Stimulated activated naive CD8-positive, alpha-beta T cell treated with anti-CD3 and anti-CD28 coated beads, Interleukin-15, Interleukin-2, amounts not matched to agents 100 U/mL and 50 U/mL, for 24 hours (primary cell): ENCODE data around the gene ADAT3.

ENCODE experiments used
- ATAC-seq: fragments of 150-1000 bp; cut with Tn5 transposase; one replicate; pipeline ENCODE4 v1.10.0; 2021
- DNase-seq: peaks from one replicate; pipeline ENCODE4 v3.0.0; 2021

The ADAT3 gene

DNA sequence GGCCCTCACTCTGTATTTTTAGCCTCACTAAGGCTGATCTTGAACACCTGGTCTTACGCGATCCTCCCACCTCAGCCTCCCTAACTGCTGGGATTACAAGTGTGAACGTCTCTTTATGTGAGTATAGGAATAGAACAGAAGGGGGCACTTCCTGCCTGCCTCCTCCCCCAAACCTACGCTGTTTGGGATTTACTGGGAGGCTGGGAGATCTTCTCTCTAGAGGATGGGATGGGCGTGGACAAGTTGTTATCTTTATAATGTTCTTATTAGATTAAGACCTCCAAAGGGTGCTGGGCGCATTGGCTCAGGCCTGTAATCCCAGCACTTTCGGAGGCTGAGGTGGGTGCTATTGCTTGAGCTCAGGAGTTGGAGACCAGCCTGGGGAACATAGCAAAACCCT lies 32.9 kb downstream of the ADAT3 start:
- no peak for ATAC-seq
- DNase-seq, result no peak

DNA sequence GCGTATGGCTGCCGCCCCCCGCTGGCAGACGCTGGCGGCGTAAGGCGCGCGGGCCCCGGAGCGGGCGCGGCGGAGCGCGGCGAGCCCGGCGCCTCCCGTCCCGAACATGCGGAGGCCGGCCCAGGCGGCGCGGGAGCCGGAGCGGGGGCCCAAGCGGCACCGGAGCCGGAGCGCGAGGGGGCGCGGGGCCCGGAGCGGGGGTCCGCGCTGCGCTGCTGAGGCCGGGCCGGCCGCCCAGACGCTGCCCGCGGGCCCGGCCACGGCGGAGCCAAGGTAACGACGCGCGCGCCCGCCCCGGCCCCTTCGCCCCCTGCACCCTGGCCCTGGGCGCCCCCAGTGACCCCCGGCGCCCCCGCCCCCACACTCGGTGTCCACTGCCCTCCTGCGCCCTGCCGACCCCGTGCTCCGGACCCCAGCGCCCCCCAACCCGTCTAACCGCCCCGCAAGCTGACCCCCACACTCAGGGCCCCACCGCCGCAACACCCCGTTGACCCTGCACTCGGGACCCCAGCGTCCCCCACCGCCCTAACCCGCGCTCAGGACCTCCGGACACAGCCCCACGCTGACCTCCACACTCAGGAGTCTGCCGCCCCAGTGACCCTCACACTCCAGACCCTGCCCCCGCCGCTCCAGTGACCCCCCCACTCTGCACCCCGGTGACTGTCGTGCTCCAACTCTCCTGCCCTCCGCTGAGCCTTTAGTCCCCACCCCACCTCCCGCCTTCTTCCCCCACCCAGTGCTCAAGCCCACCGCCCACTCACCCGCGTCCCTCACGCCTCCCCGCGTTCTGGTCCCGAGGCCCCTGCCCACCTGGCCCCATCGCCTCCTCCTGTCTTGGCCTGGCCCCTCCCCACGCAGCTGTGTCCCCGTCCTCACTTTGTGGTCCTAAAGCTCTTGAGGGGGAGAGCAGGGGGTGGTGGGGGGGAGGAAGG lies 36.2 kb downstream of the ADAT3 start, which contains the start of gene CSNK1G2:
Gene CSNK1G2 (plus strand): TSS at position 27 of the 932 bp plus-strand sequence. CDS start 28,601 bp downstream, outside the sequence.
- DNase-seq, result peak; percentile 27
- no peak for ATAC-seq

DNA sequence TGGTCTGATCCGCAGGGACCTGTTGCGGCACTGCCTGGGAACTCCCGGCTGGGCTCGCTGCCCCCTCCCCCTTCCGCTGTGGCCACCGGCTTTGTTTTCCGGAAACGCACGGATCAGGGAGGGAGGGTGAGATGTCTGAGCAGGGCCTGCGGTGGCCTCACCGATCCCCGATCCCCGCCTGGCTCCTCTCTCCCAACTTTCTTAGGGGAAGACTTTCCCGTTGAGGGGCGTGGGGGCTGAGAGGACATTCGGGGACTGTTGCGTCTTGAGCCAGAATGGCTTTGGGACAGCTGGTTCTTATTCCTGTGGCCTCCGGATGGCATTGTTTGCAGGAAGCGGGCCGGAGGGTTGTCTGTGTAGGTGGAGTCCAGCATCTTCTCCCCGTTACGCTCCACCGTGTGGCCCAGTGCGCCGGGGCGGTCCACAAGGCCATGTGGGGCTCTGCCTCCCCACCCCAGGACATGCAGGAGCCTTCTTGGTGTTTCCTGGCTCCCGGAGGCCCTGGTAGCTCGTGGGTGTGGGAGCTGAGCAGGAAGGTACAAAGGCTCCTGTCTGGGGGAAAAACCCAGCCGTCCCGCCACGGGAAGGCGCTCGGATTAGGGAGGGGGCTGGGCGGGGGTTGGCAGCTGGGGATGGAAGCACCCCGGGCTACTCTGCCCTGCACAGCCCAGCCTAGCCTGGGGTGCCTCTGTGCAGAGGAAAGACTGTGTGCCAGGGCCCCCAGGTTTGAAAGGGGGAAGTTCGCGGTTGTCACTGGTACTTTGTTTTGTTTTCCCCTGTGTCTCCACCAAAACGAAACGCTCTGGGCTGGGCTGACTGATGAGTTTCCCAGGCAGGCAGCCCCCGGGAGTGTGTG lies 37.1 kb downstream of the ADAT3 start:
- DNase-seq, result peak; percentile 81
- peak; percentile 49 for ATAC-seq

DNA sequence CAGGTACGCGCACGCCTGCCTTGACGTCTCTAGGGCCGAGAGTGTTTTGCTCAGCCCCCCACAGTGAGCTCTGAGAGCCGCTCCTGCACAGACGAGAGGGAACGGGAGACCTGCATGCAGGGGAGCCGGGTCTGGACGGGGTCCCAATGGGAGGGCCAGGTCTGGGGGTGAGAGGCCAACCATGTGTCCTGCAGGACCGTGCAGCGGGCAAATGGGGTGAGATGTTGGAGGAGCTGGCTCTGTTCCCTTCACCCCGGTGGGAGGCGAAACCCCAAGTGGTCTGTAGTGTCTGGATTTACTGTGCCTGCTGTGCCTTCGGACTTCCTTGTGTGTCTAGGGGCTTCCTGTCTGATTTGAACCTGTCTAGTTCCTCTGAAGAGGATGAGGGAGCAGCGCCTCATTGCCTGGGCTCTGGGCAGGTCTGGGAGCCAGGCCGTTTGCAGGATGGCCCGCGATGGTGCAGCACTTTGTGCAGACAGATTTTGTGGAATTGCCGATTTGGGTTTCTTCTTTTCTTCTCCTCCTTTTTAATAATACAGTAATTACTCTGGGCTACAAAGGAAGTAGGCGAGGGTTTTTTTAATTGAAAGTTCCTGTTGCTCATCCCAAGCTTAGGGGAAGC lies 37.8 kb downstream of the ADAT3 start:
- DNase-seq, result no peak
- ATAC-seq, result no peak

DNA sequence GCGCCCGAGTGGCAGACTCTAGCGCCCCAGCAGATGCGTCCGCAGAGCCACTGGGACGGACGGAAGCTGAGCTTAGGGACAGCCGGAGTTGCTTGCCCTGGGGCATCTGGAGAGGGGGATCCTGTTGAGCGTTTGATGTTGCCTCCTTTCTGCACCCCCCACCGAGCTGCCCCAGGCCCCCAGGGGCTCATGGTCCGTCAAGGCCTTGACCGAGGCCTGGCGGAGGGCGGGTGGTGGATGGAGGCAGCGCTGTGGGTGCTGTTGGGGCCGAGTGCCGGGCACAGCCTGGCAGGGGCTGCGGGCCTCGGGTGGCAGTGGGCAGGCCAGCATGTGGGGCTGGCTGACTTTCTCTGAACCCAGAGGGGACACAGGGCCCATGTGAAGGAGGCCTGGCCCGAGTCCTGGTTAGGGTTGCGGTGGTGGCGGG lies 38.5 kb downstream of the ADAT3 start:
- DNase-seq (no peak), ATAC-seq (no peak)

DNA sequence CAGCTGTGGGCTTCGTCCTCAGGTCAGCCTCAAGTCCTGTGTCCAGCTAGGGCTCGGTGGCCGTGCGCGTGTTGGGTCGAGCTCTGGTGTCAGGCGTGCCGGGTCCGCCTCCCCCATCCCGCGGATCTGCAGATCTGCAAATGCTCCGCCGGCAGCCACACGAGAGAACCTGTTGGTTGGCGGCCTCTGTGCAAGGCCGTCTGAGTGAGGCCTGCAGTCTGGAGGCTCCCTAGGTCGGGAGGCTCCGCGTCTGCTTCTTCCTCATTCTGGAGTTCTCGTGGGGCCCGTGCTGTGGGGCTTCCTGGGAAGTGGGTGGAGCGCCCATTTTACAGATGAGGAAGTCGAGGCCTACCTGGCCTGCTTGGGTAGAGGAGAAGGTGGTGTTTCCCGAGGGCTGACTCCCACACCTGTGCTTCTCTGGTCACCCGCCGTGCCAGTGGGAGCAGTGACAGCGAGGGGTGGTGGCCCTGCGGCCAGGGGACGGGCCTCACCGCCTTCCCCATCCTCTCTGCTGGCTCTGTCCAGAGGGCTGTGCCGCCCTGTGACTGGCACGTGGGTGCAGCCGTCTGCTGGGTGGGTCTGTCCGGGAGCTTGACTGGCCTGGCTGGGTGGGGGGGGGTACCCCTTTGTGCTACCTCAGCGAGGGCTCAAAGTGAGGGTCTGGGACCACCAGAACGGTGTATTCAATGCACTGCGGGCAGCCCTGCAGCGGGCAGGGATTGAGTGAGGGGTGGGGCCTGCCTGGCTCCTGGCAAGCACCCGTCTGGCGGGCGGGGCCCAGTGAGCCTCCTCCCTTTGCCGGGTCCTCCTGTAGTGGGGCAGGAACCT lies 39.1 kb downstream of the ADAT3 start:
- ATAC-seq, result no peak
- no peak for DNase-seq

DNA sequence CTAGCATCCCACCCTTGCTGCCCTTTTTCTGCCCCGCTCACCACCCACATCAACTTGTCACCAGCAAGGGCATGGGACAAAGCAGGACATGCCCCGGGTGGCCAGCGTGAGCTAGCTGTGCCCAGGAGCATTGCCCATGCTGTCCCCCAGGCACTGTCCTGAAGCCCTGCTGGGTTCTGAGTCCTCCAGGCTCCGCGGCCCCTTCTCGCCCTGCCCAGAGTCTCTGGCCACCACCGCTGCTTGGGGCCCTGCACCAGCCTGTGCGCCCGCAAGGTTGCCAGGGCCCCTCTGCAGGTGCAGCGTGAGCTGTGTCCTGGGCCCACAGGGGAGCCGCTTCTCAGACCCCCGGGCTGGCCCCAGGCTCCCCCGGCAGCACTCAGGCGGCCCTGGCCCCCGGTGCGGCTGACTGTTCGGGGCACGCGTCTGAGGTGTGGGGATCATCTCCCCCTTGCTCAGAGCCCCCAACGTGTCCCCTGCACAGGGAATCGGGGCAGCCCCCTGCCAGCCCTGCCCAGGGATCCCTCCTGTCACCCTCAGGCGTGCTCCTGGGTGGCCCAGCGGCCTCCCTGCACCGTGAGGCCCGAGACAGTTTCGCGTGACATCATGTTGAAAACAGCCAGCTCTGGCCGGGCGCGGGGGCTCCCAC lies 39.8 kb downstream of the ADAT3 start:
- no peak for ATAC-seq

DNA sequence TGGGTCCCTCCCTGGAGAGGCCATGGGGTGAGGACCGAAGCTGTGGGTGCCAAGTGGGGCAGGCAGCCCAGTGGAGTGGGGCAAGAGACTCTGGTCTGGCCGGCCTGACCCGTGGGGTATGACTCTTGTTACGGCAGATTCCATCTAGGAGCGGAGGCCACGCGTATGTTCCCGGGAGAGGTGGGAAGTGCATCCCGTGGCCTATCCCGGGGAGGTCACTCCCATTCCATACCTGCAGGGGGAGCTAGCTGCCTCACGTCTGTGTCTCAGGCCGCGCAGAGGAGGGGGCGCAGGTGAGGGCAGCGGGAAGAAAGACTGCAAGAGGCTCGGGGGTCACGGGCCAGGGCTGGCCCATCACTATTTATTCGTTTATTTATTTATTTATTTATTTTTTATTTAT lies 40.7 kb downstream of the ADAT3 start:
- DNase-seq (peak; percentile 44), ATAC-seq (no peak)

More for the DNA sequence above, 39.8 kb downstream of the ADAT3 start:
- no peak for DNase-seq

DNA sequence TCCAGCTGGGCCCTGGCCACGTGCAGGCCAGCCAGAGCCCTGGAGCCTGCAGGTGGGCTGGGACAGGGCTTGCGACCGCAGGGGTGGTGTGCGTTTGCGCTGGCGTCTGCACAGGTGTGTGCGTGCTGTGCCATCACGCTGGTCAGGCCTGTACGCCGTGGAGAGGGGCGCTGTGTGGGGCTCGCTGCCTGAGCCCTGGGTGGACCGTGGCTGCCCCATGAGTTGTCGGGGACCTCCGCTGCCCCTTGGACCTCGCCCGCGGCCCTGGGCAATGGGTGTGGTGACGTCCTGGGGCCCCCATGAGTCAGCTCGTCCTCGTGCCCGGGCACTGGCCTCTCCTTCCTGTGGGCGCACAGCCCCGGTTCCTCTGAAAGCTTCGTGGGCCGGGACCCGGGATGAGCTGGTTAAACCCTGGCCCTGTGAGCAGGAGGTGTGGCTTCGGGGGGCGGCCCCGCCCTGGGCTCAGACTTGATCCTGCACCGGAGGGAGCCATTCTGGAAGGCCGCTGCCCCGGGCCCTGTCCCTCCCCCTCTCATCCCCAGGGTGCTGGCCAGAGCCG lies 42.5 kb downstream of the ADAT3 start:
- no peak for ATAC-seq

DNA sequence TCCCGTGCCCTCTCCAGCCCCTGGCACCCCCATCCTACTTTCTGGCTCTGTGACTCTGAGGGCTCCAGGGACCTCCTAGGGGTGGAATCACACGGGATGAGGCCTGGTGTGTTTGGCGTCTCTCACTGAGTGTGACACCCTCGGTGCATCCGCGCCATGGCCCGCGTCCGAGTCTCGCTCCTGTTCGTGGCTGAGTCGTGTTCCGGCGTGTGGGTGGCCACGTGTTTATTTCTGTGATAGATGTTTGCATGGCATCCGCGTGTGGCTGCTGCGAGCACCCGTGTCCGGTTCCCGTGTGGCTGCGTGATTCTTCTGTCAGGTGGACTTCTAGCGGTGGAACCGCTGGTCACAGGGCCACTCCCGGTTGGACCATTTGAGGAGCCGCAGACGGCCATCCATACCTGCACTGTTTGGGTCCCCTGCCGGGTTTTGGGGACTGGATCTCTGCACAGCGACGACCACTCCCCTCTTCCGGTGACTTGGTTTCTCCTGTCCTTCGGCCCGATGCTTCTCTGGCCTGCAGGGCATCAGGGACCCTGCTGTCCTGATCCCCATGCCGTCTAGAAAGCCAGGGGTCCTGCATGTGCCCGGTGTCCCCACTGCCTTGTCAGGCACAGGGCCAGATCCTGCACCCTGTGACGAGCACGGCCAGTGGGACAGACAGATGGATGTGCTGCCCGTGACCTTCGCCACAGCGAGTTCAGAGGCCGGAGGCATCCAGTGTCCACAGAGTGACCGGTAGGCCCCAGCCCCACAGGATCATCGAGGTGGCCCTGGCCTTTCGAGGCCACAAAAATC lies 44.3 kb downstream of the ADAT3 start:
- no peak for DNase-seq
- ATAC-seq, result no peak

More for the DNA sequence above, 42.5 kb downstream of the ADAT3 start:
- no peak for DNase-seq

DNA sequence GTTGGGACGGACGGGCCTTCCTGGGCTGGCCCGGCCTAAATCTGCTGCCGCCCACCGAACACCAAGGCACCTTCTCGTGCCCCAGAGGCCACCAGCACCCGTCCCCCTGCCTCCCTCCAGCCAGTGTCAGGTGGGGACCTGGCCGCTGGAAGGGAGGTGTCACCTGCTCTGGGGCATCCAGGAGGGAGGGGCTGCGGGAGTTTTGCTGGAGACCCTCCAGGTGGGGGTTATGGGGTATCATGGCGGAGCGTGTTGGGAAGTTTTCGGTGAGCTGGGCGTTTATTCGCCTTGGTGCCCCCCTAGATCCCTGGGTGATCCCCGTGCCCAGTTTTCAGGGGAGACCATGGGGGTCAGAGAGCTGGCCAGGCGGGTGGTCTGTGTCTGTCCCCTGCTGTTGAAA lies 45.4 kb downstream of the ADAT3 start:
- DNase-seq, result no peak
- no peak for ATAC-seq

DNA sequence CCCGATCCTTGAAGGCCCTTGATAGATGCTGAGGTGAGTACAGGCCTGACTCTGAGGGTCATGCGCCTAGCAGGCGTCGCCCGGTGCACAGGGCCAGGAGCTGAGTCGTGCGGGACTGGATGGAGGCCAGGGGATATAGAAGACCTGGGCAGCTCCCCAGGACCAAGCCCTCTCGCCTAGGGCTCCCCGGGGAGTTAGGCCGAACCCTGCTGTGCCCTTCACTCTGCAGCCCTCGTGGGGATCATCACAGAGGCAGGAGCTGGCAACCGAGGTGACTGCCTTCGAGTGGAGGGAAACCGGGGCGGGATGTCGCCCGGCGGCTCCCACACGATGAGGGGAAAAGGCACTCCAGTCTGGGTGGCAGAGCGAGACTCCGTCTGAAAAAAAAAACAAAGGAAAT lies 47.4 kb downstream of the ADAT3 start:
- DNase-seq, result no peak
- ATAC-seq, result no peak

DNA sequence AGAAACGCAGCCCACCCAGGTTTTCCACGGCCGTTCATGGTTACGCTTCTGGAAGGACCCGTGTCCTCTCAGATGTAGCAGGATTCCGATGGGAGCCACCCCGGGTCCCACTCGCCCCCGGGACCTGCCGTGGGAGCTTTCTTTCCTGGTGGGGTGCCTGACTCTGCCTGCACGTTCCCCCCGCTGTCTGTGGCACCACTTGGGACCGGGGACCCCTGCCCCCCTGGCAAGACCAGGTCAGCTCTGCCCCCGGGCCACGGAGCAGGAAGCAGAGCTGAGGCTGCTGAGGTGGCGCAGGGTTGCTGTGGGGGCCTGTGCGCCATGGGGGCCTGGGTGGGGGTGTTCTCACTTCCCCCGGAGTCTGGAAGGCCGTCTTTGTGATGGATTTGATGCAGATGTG lies 47.8 kb downstream of the ADAT3 start:
- ATAC-seq, result no peak
- DNase-seq, result no peak

DNA sequence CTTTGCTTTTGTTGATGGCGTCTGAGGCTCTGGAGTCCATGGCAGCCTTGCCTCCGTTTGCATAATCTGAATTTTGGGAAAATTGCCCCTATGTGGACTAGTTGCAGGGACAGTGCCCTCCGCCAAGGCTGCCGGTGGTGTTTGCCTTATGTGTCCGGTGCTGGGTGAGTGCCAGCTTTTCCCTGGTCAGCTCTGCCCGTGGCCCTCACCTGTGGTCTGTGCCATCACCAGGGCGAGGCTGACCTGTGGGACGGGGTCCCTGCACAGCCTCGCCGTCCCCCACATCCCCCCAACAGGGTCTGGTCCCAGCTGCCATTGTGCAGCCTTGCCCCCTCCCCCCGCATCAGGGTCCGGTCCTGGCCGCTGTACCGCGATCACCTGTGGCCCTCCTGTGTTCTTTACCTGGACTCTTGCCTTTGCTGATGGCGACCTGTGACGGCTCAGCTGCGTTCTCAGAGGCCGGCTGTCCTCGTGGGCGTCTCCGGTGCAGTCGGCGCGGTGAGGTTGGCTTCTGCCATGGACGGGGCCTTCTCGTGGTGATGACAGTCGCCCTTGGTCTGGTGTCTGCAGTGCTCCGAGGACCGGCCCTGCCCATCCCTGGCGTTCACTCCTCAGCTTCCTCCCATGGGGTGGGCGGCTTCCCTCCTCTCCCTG lies 48.4 kb downstream of the ADAT3 start:
- ATAC-seq (no peak), DNase-seq (no peak)

DNA sequence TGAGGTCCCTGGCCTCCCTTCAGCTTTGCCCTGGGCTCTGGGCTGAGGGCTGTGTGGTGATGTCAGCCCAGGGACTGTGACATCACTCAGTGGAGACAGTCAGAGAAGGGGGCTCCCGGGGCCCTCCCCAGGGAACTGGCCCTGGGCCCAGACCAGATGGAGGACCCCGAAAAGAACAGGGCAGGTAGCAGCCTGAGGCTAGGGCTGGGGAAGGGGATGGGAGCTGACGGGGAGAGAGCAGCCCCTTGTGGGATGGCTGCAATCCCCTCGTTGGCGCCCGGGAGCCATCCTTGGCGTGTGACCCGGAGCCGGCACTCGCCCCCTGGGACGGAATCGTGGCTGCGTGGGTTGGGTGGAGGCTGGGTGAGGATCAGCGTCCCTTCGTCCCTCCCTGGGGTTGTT lies 49.3 kb downstream of the ADAT3 start:
- ATAC-seq (no peak), DNase-seq (no peak)

DNA sequence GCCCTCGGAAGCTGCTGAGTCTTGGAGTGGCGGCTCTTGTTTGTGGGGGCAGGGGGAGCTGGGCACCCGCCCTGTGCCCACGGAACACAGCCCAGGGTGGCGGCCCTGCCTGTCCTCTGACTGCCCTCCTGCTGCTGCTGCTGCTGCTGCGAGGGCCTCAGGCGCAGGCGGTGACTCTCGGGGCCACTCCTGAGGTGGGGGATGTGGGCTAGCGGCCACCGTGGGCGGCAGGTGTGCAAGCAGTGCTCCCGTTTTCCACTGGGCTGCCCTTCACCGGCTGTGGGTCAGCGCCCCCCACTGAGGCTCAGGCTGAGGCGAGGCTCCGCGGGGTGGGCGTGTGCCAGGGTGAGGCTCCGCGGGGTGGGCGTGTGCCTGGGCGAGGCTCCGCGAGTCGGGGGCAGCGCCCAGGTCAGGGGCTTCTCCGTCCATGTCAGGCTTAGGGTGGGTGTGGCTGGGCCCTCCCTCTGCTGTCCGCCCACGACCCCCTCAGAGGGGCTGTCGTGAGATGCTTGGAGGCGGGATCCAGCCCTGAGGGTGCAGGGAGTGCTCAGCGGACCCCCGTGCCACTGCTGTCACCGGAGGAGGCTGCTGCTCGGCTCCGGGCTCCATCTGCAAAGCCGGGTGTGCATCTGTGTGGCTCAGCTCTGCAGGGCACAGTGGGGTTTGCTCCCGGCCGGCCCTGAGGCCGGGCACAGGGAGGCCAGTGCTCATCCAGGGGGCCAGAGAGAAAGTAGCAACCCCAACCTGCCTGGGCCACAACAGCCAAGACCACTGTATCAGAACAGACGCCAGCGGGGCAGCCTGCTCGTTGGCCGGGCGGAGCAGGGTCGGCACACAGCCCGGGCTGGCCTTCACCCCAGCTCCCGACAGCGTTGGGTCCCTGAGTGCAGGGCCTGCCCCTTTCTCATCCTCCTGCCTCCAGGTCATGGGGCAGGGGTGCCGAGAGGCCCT lies 50.2 kb downstream of the ADAT3 start:
- DNase-seq (no peak), ATAC-seq (no peak)

DNA sequence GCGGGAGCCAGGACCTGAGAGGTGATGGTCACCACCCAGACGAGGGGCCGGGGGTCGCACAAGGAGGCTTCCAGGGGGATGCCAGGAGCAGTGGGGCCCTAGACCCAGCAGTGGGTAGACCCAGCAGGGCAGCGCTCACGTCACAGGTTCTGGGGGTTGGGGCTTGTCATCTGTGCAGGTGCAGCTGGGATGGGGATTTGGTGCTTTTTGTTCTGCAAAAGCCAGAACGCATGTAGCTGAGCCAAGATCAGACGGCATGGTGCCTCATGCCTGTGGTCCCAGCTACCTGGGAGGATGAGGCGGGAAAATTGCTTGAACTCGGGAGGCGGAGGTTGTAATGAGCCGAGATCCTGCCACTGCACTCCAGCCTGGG lies 50.9 kb downstream of the ADAT3 start:
- ATAC-seq (no peak), DNase-seq (no peak)

DNA sequence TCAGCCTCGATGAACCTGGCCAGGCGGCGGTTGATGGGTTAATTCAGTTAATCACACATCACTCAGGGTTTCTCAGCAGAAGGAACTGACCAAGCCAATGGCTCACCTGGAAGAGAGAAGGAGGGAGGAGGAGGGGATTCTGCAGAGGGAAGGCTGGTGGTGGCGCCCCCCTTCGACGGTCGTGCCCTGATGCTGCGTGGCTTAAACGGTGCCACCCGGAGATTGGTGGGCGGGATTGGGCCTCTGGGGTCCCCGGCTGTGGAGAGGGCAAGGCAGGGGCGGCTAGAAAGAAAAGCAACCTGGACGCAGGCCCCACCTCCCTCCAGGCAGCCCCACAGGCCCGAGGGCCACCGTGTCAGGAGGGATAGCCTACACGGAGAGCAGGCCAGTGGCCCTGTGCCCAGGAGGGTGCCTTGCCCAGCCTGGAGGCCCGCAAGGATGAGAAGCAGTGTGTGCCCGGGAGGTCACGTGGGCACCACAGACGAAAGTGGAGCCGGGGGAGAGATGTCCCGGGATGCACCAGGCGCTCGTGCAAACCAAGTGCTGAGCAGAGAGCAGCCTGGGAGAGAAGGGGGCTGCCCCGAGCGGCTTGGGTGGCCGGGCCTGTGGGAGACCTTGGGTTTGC lies 51.8 kb downstream of the ADAT3 start:
- ATAC-seq (no peak), DNase-seq (no peak)
